Upper lobe of left lung (tissue), 6 donors: ENCODE measurements around the gene GBA3. TPM values are rescaled to one million over a fixed set of nuclear protein-coding genes. Genes with fewer than 3 reads are reported as not detected.

ENCODE experiments used
- ATAC-seq, 2 donors: fragments of 200-7000 bp; cut with Tn5 transposase; one replicate each; pipeline ENCODE4 v1.9.1; 2022; ENCODE audit warnings: mild to moderate bottlenecking in 2 of 2, moderate library complexity in 2 of 2; ENCODE audit not compliant: low FRiP score in 2 of 2
- DNase-seq, 2 donors: peaks; one replicate each; pipeline ENCODE4 v3.0.0-alpha.2; 2019 to 2020
- H3K27ac ChIP-seq, 4 donors: fragments of 200-600 bp; sonication (generic); one replicate each; pipeline ENCODE4 v1.5.1; 2016 to 2019
- H3K27me3 ChIP-seq, 4 donors: fragments of 200-600 bp; sonication (generic); one replicate each; pipeline ENCODE4 v1.5.1; 2017 to 2019
- H3K36me3 ChIP-seq, 4 donors: fragments of 200-600 bp; sonication (generic); one replicate each; pipeline ENCODE4 v1.5.1; 2016 to 2019
- H3K4me1 ChIP-seq, 4 donors: fragments of 200-600 bp; sonication (generic); one replicate each; pipeline ENCODE4 v1.5.1; 2018 to 2019
- H3K4me3 ChIP-seq, 4 donors: fragments of 200-600 bp; sonication (generic); one replicate each; pipeline ENCODE4 v1.5.1; 2017 to 2019; ENCODE audit warnings: mild to moderate bottlenecking in 2 of 4, moderate library complexity in 1 of 4
- H3K9me3 ChIP-seq, 4 donors: fragments of 200-600 bp; sonication (generic); one replicate each; pipeline ENCODE4 v1.5.1; 2018 to 2019
- CTCF ChIP-seq, 6 experiments: fragments of 450-650 bp in 4 of 6; fragments of 200-600 bp in 2 of 6; sonication (generic) in 2 of 6; IDR thresholded peaks; one replicate each; pipeline ENCODE4 v1.5.1; 2016 to 2019; ENCODE audit warnings: antibody characterized with exemption in 6 of 6
- EP300 ChIP-seq, 4 donors: sonication (generic); formaldehyde crosslinking; IDR thresholded peaks; one replicate each; pipeline ENCODE4 v1.5.1; 2017; ENCODE audit warnings: antibody characterized with exemption in 4 of 4, control low read depth in 2 of 4
- POLR2A ChIP-seq, 4 donors: fragments of 450-650 bp; IDR thresholded peaks; one replicate each; pipeline ENCODE4 v1.5.1; 2016 to 2017; ENCODE audit warnings: antibody characterized with exemption in 4 of 4, mild to moderate bottlenecking in 2 of 4
- POLR2AphosphoS5 ChIP-seq, 2 donors: sonication (generic); formaldehyde crosslinking; IDR thresholded peaks; one replicate each; pipeline ENCODE4 v1.5.1; 2017; ENCODE audit warnings: antibody characterized with exemption in 2 of 2
- WGBS, 2 donors: methylation state at CpG; one replicate each; pipeline ENCODE4 v1.1.5; 2017 to 2018; 5-methylcytosine and 5-hydroxymethylcytosine counted together
- total RNA-seq, 6 donors: library from RNA; depleted of rRNA in 4 of 6; stranded (reverse); fragments of >200 nt in 4 of 6; gene quantifications; one replicate each; pipeline versions ENCODE4 v1.1.0 to v1.2.1, GENCODE V29; 2016 to 2021
- donor health status: DM: no; HTN: no; CAD: no; lungs with moderate emphysema.
- donor health status: DM: no; HTN: yes; CAD: no; lungs with severe emphysema.

The GBA3 gene
- total RNA-seq = 1 to 10 TPM in 3 of 6 donors, under 1 TPM in 2, not detected in 1; 0.57 to 1.6 (median 1.4) TPM

- DNase-seq (no peak), ATAC-seq (no peak)
- TF ChIP-seq POLR2A (IDR thresholded peaks at IDR 0.05) (no peak), EP300 (IDR thresholded peaks at IDR 0.05) (no peak), POLR2AphosphoS5 (IDR thresholded peaks at IDR 0.05) (no peak), CTCF (IDR thresholded peaks at IDR 0.05) (no peak)
- no peaks in the 10 kb centered on the region for H3K27me3 ChIP-seq
- H3K27ac ChIP-seq = no peak within 1 kb of the TSS
- H3K9me3 ChIP-seq = no peaks in the 10 kb centered on the region
- WGBS, 2 donors = 53 to 57% methylated on average over 1 of the region's 1 CpG
- H3K4me1 ChIP-seq = no peaks in the 10 kb centered on the region
- H3K4me3 ChIP-seq = no peak within 1 kb of the TSS
- no peaks in the 10 kb centered on the region for H3K36me3 ChIP-seq
Observed at GRCh38 chr4:22692736-22693135, at the start of gene GBA3. Gene GBA3, plus strand, starts transcription at chr4:22692937.

- DNase-seq (no peak), ATAC-seq (no peak)
- Histone ChIP-seq H3K9me3 (peaks cover 0 to 4% (median 0%) of the 10 kb centered on the region in 4 donors), H3K27me3 (no peaks in the 10 kb centered on the region), H3K36me3 (no peaks in the 10 kb centered on the region), H3K4me3 (no peak overlapping the region), H3K27ac (no peak overlapping the region), H3K4me1 (no peaks in the 10 kb centered on the region)
- WGBS, 2 donors = 89 to 92% methylated on average over 4 of the region's 4 CpGs
- TF ChIP-seq POLR2AphosphoS5 (IDR thresholded peaks at IDR 0.05) (no peak), CTCF (IDR thresholded peaks at IDR 0.05) (no peak), EP300 (IDR thresholded peaks at IDR 0.05) (no peak), POLR2A (IDR thresholded peaks at IDR 0.05) (no peak)
Observed at GRCh38 chr4:22643952-22644351, 48.8 kb upstream of the GBA3 start.

- no peaks in the 10 kb centered on the region for H3K27me3 ChIP-seq
- no peaks in the 10 kb centered on the region for H3K36me3 ChIP-seq
- H3K27ac ChIP-seq = no peak overlapping the region
- DNase-seq = no peak
- no peak overlapping the region for H3K4me3 ChIP-seq
- H3K9me3 ChIP-seq = peaks cover 0 to 2% (median 0%) of the 10 kb centered on the region in 4 donors
- no peaks in the 10 kb centered on the region for H3K4me1 ChIP-seq
- 63 to 67% methylated on average over 1 of the region's 1 CpG for WGBS, 2 donors
- no peak for TF ChIP-seq POLR2AphosphoS5 (IDR thresholded peaks at IDR 0.05)
- TF ChIP-seq POLR2A (IDR thresholded peaks at IDR 0.05) = no peak
- no peak for TF ChIP-seq EP300 (IDR thresholded peaks at IDR 0.05)
- no peak for TF ChIP-seq CTCF (IDR thresholded peaks at IDR 0.05)
- no peak for ATAC-seq
Observed at GRCh38 chr4:22645481-22646182, 47.1 kb upstream of the GBA3 start.

- WGBS, 2 donors = 81 to 87% methylated on average over 8 of the region's 8 CpGs
- no peak overlapping the region for H3K4me3 ChIP-seq
- ATAC-seq (no peak), DNase-seq (no peak)
- H3K36me3 ChIP-seq = no peaks in the 10 kb centered on the region
- H3K27me3 ChIP-seq = no peaks in the 10 kb centered on the region
- TF ChIP-seq EP300 (IDR thresholded peaks at IDR 0.05) (no peak), POLR2AphosphoS5 (IDR thresholded peaks at IDR 0.05) (no peak), POLR2A (IDR thresholded peaks at IDR 0.05) (no peak), CTCF (IDR thresholded peaks at IDR 0.05) (no peak)
- no peaks in the 10 kb centered on the region for H3K4me1 ChIP-seq
- no peak overlapping the region for H3K27ac ChIP-seq
- H3K9me3 ChIP-seq = no peaks in the 10 kb centered on the region
Observed at GRCh38 chr4:22648996-22649395, 43.7 kb upstream of the GBA3 start.

GRCh38 chr4:22650771-22651170 lies 42.0 kb upstream of the GBA3 start:
- no peaks in the 10 kb centered on the region for H3K4me1 ChIP-seq
- DNase-seq (no peak), ATAC-seq (no peak)
- TF ChIP-seq CTCF (IDR thresholded peaks at IDR 0.05) = no peak
- TF ChIP-seq POLR2AphosphoS5 (IDR thresholded peaks at IDR 0.05) = no peak
- H3K27ac ChIP-seq = no peak overlapping the region
- H3K9me3 ChIP-seq = no peaks in the 10 kb centered on the region
- no peaks in the 10 kb centered on the region for H3K27me3 ChIP-seq
- no peak overlapping the region for H3K4me3 ChIP-seq
- no peaks in the 10 kb centered on the region for H3K36me3 ChIP-seq
